NT2/D1 (cell line): ENCODE measurements around the gene LPIN1.

Experiments used
- DNase-seq: peaks from one replicate; pipeline ENCODE4 v3.0.0-alpha.2; 2011; ENCODE audit warnings: low read depth, low spot score
- H3K27me3 ChIP-seq: 2 replicates; pipeline ENCODE4 v1.6.0; 2011; ENCODE audit warnings: mild to moderate bottlenecking; ENCODE audit not compliant: insufficient read length, insufficient read depth
- H3K36me3 ChIP-seq: 2 replicates; pipeline ENCODE4 v1.6.1; 2011; ENCODE audit warnings: mild to moderate bottlenecking, low read length, mixed read lengths; ENCODE audit not compliant: insufficient read depth, insufficient read length
- H3K4me1 ChIP-seq: 2 replicates; pipeline ENCODE4 v1.5.1; 2011; ENCODE audit not compliant: insufficient read depth, insufficient read length
- H3K4me3 ChIP-seq: 2 replicates; pipeline ENCODE4 v1.5.1; 2011; ENCODE audit warnings: low read depth; ENCODE audit not compliant: insufficient read length
- H3K9ac ChIP-seq: 2 replicates; pipeline ENCODE4 v1.6.0; 2011; ENCODE audit warnings: low read depth; ENCODE audit not compliant: insufficient read length
- H3K9me3 ChIP-seq: 2 replicates; pipeline ENCODE4 v1.5.1; 2011; ENCODE audit warnings: mild to moderate bottlenecking, low read length; ENCODE audit not compliant: insufficient read depth
- SUZ12 ChIP-seq: IDR thresholded peaks from 2 replicates; pipeline ENCODE4 v1.6.1; 2011; ENCODE audit not compliant: insufficient read length, insufficient read depth; ENCODE audit errors: extremely low read depth
- YY1 ChIP-seq: IDR thresholded peaks from 2 replicates; pipeline ENCODE4 v1.6.1; 2011; ENCODE audit not compliant: insufficient read length, insufficient read depth
- ZNF274 ChIP-seq: IDR thresholded peaks from 2 replicates; pipeline ENCODE4 v1.6.1; 2011; ENCODE audit warnings: mild to moderate bottlenecking, low read depth, low read length

Gene LPIN1

DNA sequence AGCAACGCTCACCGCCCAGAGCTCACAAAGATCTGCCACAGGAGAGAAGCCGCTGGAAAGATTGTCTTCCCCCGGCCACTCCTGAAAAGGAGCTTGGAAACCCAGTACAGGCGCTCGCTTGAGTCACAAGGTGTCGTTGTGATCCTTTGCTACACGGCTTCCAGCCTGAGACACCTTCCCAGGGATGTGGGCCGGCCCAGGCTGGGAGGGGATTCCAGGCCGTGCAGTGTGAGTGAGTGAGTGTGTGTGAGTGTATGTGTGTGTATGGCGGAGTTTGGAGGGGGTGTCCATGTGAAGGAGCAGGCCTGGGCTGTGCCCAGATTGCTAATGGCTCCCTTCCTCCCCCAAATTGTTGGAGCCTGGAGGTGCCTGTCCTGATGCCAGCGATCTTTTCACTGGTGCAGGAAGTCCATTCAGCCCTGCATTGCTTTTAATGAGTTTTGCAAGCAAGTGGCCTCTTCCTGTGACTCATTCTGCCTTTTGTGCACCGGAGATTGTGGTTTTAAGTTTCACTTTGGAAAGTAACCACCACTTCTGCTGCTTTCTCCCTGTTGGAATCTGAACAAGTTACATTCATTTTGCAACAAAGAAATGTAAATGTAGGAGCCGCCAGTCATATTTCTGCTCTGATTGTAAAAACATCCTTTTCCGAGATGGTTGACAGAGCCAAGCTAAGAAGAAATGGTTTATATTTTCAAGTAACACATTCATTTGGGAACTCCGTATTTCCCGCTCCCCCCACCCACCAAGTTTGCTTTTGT is 83.7 kb downstream of the LPIN1 start:
- peak; percentile 85 for DNase-seq
- peaks cover 2% of the 10 kb centered on the region for H3K4me1 ChIP-seq

DNA sequence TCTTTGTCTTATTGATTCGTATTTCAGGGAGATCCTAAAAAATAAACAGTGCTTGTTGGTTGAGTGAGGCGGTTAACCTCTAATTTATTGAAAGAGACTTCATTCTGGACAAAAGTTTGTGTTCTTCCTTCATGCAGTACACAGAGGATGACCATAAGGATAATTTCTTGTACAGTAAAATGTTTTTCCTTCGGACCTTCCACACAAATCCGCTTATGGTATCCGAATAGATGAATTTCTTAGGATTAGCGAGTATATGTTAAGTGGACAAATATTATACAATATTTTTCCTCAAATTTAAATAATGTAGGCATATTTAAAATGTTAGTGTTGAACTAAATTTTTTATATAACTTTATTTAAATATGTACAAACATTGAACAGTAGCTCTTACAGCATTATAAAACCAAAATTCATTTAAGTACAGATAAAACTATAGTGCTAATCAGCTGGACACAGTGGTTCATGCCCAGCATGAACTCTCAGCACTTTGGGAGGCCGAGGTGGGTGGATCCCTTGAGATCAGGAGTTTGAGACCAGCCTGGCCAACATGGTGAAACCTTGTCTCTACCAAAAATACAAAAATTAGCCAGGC is 84.4 kb downstream of the LPIN1 start:
- H3K9ac ChIP-seq: peak overlapping the region; percentile 29
- peaks cover 2% of the 10 kb centered on the region for H3K4me1 ChIP-seq
- TF ChIP-seq SUZ12 (no peak), ZNF274 (no peak), YY1 (no peak)
- no peak for DNase-seq
- H3K36me3 ChIP-seq: peaks cover 5% of the 10 kb centered on the region
- H3K4me3 ChIP-seq: no peak overlapping the region
- H3K9me3 ChIP-seq: no peaks in the 10 kb centered on the region
- H3K27me3 ChIP-seq: no peaks in the 10 kb centered on the region

More for the DNA sequence above, 83.7 kb downstream of the LPIN1 start:
- Histone ChIP-seq H3K4me3 (peak overlapping the region; percentile 27), H3K9me3 (no peaks in the 10 kb centered on the region), H3K36me3 (peaks cover 5% of the 10 kb centered on the region), H3K9ac (peak overlapping the region; percentile 82), H3K27me3 (no peaks in the 10 kb centered on the region)
- TF ChIP-seq YY1 (no peak), SUZ12 (no peak), ZNF274 (no peak)

DNA sequence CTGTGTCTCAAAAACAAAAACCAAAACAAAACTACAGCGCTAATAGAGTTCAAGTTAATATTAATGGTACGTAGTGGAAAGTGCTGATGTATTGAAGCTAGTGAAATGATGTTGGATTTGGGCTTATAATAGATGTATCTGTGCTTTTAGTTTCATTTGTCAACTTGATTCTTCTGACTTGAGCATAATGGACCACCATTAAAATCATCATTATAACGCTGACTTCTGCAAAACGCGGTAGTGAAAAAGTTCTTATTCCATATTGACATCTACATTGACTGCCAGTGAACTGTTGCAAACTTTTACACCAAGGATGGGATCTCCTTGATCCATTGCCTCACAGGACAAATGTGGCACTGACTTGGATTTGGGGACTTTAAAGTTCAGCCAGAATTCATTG is 85.0 kb downstream of the LPIN1 start:
- TF ChIP-seq SUZ12: no peak
- TF ChIP-seq ZNF274: no peak
- no peak for TF ChIP-seq YY1
- Histone ChIP-seq H3K9me3 (no peaks in the 10 kb centered on the region), H3K4me3 (no peak overlapping the region), H3K9ac (no peak overlapping the region), H3K27me3 (no peaks in the 10 kb centered on the region), H3K4me1 (peaks cover 2% of the 10 kb centered on the region), H3K36me3 (peaks cover 5% of the 10 kb centered on the region)
- no peak for DNase-seq

DNA sequence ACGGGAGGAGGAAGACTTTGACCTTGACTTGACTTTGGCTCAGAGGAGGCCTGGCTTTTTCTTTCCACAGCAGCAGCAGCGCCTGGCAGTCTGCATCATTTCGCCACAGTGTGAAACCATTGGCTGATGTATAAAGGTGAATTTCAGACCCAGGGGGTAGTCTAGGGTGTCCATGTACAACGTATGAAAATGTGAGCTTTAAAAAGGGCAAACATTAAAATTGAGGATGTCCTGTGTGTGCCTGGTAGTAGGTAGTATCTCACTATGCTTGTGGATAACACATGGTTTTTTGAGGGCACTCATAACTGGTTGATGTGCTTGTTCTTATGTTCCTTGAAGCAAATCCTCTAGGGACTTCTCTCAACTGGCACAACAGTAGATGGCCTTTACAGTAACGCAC is 86.1 kb downstream of the LPIN1 start:
- Histone ChIP-seq H3K9ac (no peak overlapping the region), H3K4me3 (no peak overlapping the region), H3K36me3 (no peaks in the 10 kb centered on the region), H3K9me3 (no peaks in the 10 kb centered on the region), H3K4me1 (no peaks in the 10 kb centered on the region), H3K27me3 (no peaks in the 10 kb centered on the region)
- TF ChIP-seq SUZ12 (no peak), YY1 (no peak), ZNF274 (no peak)
- DNase-seq: no peak

DNA sequence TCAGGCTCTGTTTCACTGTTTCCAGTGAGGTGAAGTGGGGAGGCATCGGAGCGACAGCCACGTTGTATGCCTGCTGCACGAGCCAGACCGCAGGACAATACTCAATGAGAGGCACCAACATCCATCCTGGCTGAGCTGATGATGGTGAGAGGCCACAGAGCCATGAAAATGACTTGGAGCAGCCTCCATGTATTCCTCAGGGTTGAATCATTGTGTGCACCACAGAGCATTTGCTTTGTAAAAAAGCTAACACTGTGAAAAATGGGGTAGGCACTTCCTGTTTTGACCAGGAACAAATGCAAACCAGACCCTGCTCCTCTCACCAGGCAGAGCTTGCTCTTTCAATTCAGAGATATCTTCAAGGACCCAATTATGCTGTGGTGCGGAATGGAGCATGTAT is 87.2 kb downstream of the LPIN1 start:
- Histone ChIP-seq H3K4me1 (no peaks in the 10 kb centered on the region), H3K9me3 (no peaks in the 10 kb centered on the region), H3K36me3 (no peaks in the 10 kb centered on the region), H3K9ac (no peak overlapping the region), H3K27me3 (no peaks in the 10 kb centered on the region), H3K4me3 (no peak overlapping the region)
- no peak for DNase-seq
- no peak for TF ChIP-seq SUZ12
- no peak for TF ChIP-seq YY1

DNA sequence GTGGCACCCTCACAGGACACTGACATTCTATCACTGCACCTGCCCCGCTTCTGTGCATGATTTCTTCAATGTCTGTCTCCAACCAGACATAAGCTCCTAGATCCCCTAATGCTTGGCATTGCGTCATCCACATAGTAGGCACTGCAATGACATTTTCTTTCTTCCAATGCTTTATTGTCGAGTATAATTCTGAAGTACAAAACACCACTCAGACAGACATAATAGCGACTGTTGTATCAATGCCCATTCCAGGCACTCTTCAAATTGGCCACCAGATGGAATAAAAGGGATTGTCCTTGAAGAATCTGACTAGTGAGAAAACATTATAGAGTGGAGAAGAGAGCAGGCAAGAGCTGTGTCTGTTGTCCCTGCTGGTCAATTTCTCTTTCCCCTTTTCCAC is 89.0 kb downstream of the LPIN1 start:
- no peak for DNase-seq
- H3K9ac ChIP-seq: no peak overlapping the region

DNA sequence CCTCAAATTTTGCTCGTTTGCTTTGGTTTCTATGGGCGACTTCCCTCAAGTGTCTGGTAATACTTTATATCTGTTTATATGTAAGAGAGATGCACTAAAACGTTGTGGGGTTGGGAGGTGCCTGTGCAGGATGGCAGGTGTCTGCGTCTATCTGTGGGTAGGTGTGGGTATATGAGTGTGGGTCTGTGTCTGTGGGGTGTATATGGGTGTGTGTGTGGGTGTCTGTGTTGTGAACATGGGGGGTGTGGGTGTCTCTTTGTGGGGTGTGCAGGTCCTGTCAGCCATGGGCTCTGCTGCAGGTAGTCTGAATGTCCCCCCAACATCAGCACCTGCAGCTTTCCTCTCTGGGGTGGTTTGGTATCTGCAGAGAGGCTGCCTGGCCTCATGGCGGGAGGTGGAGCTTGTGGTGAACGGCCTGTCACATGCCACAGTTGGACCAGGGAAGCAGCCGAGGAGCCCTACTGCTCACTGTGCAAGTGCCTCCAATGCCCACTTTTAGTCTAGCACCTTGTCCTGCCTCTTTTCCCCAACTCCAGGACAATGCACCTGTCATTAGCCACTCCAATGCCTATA is 90.3 kb downstream of the LPIN1 start:
- H3K4me3 ChIP-seq: no peak overlapping the region
- no peaks in the 10 kb centered on the region for H3K36me3 ChIP-seq
- no peak for DNase-seq
- no peaks in the 10 kb centered on the region for H3K4me1 ChIP-seq
- no peak for TF ChIP-seq YY1
- TF ChIP-seq SUZ12: no peak
- no peak for TF ChIP-seq ZNF274
- no peaks in the 10 kb centered on the region for H3K27me3 ChIP-seq
- no peak overlapping the region for H3K9ac ChIP-seq
- no peaks in the 10 kb centered on the region for H3K9me3 ChIP-seq

More for the DNA sequence above, 89.0 kb downstream of the LPIN1 start:
- H3K4me1 ChIP-seq: no peaks in the 10 kb centered on the region
- no peaks in the 10 kb centered on the region for H3K27me3 ChIP-seq
- no peaks in the 10 kb centered on the region for H3K36me3 ChIP-seq
- H3K9me3 ChIP-seq: no peaks in the 10 kb centered on the region
- H3K4me3 ChIP-seq: no peak overlapping the region
- TF ChIP-seq SUZ12: no peak
- no peak for TF ChIP-seq YY1
- TF ChIP-seq ZNF274: no peak
